ENCODE data around the gene D2HGDH.

The D2HGDH gene

GRCh38 chr2:241750076-241750840, 15.8 kb downstream of the D2HGDH start:
- TF ChIP-seq ELF4 (IDR thresholded peaks at IDR 0.05): no peak
- no peak for TF ChIP-seq HDGF (IDR thresholded peaks at IDR 0.05; ENCODE audit: borderline replicate concordance)
- no peak for TF ChIP-seq ZNF384 (IDR thresholded peaks at IDR 0.05)
- TF ChIP-seq CTBP1 (IDR thresholded peaks at IDR 0.05; ENCODE audit: borderline replicate concordance): no peak
- TF ChIP-seq ARNT (IDR thresholded peaks at IDR 0.05): no peak
- CTCF ChIA-PET: interaction anchor here (0.5 kb wide), 1 partner anchor 46 kb away, joined by 3 read pairs; no protein-coding TSS in a partner anchor
- DNase-seq (ENCODE audit: extremely low spot score): no peak
- POLR2A ChIA-PET: no interaction called here

- POLR2A ChIA-PET: no interaction called here
- CTCF ChIA-PET: no interaction called here
- TF ChIP-seq L3MBTL2 (conservative IDR thresholded peaks at IDR 0.05): no peak
- TF ChIP-seq FOXK2 (IDR thresholded peaks at IDR 0.05): no peak
- TF ChIP-seq SP1 (IDR thresholded peaks at IDR 0.05): no peak
- no peak for TF ChIP-seq FOXM1 (IDR thresholded peaks at IDR 0.05; ENCODE audit: borderline replicate concordance)
- no peak for TF ChIP-seq LEF1 (IDR thresholded peaks at IDR 0.05; ENCODE audit: borderline replicate concordance)
- TF ChIP-seq FOXA1 (IDR thresholded peaks at IDR 0.05): no peak
- TF ChIP-seq ZNF384 (IDR thresholded peaks at IDR 0.05): no peak
- DNase-seq (ENCODE audit: extremely low spot score): no peak
These were observed 16.7 kb downstream of the D2HGDH start for GRCh38 chr2:241751152-241751551.

GRCh38 chr2:241751776-241752175, 17.3 kb downstream of the D2HGDH start:
- TF ChIP-seq SUZ12 (IDR thresholded peaks at IDR 0.05): no peak
- TF ChIP-seq CTBP1 (IDR thresholded peaks at IDR 0.05; ENCODE audit: borderline replicate concordance): no peak
- TF ChIP-seq FOXM1 (IDR thresholded peaks at IDR 0.05; ENCODE audit: borderline replicate concordance): no peak
- TF ChIP-seq, protein P1, sequence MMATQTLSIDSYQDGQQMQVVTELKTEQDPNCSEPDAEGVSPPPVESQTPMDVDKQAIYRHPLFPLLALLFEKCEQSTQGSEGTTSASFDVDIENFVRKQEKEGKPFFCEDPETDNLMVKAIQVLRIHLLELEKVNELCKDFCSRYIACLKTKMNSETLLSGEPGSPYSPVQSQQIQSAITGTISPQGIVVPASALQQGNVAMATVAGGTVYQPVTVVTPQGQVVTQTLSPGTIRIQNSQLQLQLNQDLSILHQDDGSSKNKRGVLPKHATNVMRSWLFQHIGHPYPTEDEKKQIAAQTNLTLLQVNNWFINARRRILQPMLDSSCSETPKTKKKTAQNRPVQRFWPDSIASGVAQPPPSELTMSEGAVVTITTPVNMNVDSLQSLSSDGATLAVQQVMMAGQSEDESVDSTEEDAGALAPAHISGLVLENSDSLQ (IDR thresholded peaks at IDR 0.05): no peak
- no peak for TF ChIP-seq ARNT (IDR thresholded peaks at IDR 0.05)
- no peak for TF ChIP-seq L3MBTL2 (conservative IDR thresholded peaks at IDR 0.05)
- TF ChIP-seq TARDBP (IDR thresholded peaks at IDR 0.05): no peak
- TF ChIP-seq SP1 (IDR thresholded peaks at IDR 0.05): no peak
- no peak for TF ChIP-seq BHLHE40 (IDR thresholded peaks at IDR 0.05; ENCODE audit: borderline replicate concordance)
- TF ChIP-seq ELF4 (IDR thresholded peaks at IDR 0.05): no peak
- TF ChIP-seq NFRKB (IDR thresholded peaks at IDR 0.05): no peak
- TF ChIP-seq LEF1 (IDR thresholded peaks at IDR 0.05; ENCODE audit: borderline replicate concordance): no peak
- no peak for TF ChIP-seq FOXK2 (IDR thresholded peaks at IDR 0.05)
- TF ChIP-seq FOXA1 (IDR thresholded peaks at IDR 0.05): no peak
- no peak for TF ChIP-seq ZNF384 (IDR thresholded peaks at IDR 0.05)
- TF ChIP-seq HDGF (IDR thresholded peaks at IDR 0.05; ENCODE audit: borderline replicate concordance): no peak
- CTCF ChIA-PET: no interaction called here
- POLR2A ChIA-PET: no interaction called here
- DNase-seq (ENCODE audit: extremely low spot score): no peak

DNA sequence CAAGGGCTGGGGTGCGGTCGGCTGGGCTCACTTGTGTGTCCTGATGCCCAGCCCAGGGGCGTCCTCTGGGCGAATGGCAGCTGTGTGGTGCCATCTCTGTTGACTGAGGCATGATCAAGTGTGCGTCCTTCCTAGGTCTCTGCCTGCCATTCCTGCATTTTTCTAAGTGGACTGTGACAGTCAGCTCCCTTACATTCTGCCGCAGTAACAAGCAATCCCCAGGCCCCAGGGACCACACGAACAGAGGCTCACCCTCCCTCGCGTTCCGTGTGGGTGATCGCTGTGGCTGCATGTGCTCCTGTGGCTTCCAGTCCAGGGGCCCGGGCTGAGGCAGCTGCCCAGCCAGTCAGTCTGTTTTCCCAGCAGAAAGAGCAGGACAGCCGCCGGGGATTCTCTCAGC, 17.8 kb downstream of the D2HGDH start:
- ChIA-PET CTCF (no interaction called here), POLR2A (no interaction called here)
- TF ChIP-seq HDGF (IDR thresholded peaks at IDR 0.05; ENCODE audit: borderline replicate concordance): no peak
- TF ChIP-seq, protein P1 (IDR thresholded peaks at IDR 0.05): no peak
- TF ChIP-seq LEF1 (IDR thresholded peaks at IDR 0.05; ENCODE audit: borderline replicate concordance): no peak
- TF ChIP-seq FOXM1 (IDR thresholded peaks at IDR 0.05; ENCODE audit: borderline replicate concordance): no peak
- TF ChIP-seq BHLHE40 (IDR thresholded peaks at IDR 0.05; ENCODE audit: borderline replicate concordance): no peak
- no peak for TF ChIP-seq CTBP1 (IDR thresholded peaks at IDR 0.05; ENCODE audit: borderline replicate concordance)
- no peak for TF ChIP-seq L3MBTL2 (conservative IDR thresholded peaks at IDR 0.05)
- no peak for TF ChIP-seq SP1 (IDR thresholded peaks at IDR 0.05)
- TF ChIP-seq ELF4 (IDR thresholded peaks at IDR 0.05): no peak
- DNase-seq (ENCODE audit: extremely low spot score): no peak

DNA sequence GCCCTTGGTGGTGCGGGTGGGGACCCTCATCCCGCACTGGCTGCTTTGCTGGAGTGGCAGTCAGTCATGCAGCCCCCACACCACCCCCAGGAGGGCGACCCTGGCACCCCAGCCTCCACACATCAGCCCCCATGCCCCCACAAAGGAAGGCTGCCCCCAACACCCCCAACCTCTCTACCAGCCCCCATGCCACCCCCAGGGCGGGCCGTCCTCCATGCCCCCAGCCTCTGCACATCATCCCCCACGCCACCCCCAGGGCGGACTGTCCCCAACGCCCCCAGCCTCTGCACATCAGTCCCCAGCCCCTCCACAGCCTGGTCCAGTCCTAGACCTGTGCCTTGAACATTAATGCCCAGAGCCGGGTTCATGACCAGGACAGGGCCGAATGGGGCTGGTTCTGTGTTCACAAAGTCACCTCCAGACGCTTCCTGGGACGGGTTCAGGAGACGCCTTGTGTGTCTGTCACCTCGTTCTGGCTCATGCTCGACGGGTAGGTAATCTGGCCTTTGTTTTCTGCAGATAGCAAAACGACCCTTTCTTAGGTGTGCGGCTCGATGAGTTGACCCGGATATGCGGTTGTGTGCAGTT, 18.4 kb downstream of the D2HGDH start:
- CTCF ChIA-PET: no interaction called here
- POLR2A ChIA-PET: no interaction called here
- TF ChIP-seq BHLHE40 (IDR thresholded peaks at IDR 0.05; ENCODE audit: borderline replicate concordance): no peak
- no peak for TF ChIP-seq FOXM1 (IDR thresholded peaks at IDR 0.05; ENCODE audit: borderline replicate concordance)
- TF ChIP-seq NFRKB (IDR thresholded peaks at IDR 0.05): no peak
- no peak for TF ChIP-seq L3MBTL2 (conservative IDR thresholded peaks at IDR 0.05)
- no peak for TF ChIP-seq CTBP1 (IDR thresholded peaks at IDR 0.05; ENCODE audit: borderline replicate concordance)
- no peak for TF ChIP-seq LEF1 (IDR thresholded peaks at IDR 0.05; ENCODE audit: borderline replicate concordance)
- TF ChIP-seq ELF4 (IDR thresholded peaks at IDR 0.05): no peak
- no peak for TF ChIP-seq FOXA1 (IDR thresholded peaks at IDR 0.05)
- no peak for TF ChIP-seq FOXK2 (IDR thresholded peaks at IDR 0.05)
- DNase-seq (ENCODE audit: extremely low spot score): no peak

GRCh38 chr2:241753493-241753892, 19.1 kb downstream of the D2HGDH start:
- TF ChIP-seq L3MBTL2 (conservative IDR thresholded peaks at IDR 0.05): no peak
- no peak for DNase-seq (ENCODE audit: extremely low spot score)
- CTCF ChIA-PET: no interaction called here
- POLR2A ChIA-PET: no interaction called here

DNA sequence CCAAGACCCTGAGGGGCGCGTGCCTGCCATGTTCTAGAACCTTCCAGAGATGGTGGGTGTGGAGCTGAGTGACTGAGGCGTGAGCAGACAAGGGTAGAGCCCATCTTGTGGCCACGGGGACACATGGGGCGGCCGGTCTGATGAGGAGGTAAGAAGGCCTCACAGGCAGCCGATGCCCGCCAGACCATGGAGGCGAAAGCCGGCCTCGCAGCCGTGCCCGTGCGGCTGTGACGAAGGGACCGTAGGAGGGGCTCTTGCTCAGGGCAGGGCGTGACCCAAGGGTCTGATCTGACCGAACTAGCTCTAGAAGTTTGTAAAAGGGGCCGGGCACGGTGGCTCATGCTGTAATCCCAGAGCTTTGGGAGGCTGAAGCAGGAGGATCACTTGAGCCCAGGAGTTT, 19.6 kb downstream of the D2HGDH start:
- CTCF ChIA-PET: no interaction called here
- DNase-seq (ENCODE audit: extremely low spot score): no peak
- POLR2A ChIA-PET: no interaction called here
- no peak for TF ChIP-seq FOXA1 (IDR thresholded peaks at IDR 0.05)
- TF ChIP-seq TARDBP (IDR thresholded peaks at IDR 0.05): no peak
- no peak for TF ChIP-seq LEF1 (IDR thresholded peaks at IDR 0.05; ENCODE audit: borderline replicate concordance)
- TF ChIP-seq CTBP1 (IDR thresholded peaks at IDR 0.05; ENCODE audit: borderline replicate concordance): no peak
- TF ChIP-seq BHLHE40 (IDR thresholded peaks at IDR 0.05; ENCODE audit: borderline replicate concordance): no peak
- TF ChIP-seq HDGF (IDR thresholded peaks at IDR 0.05; ENCODE audit: borderline replicate concordance): no peak
- TF ChIP-seq FOXM1 (IDR thresholded peaks at IDR 0.05; ENCODE audit: borderline replicate concordance): no peak
- no peak for TF ChIP-seq SUZ12 (IDR thresholded peaks at IDR 0.05)
- TF ChIP-seq NFRKB (IDR thresholded peaks at IDR 0.05): no peak
- no peak for TF ChIP-seq SP1 (IDR thresholded peaks at IDR 0.05)
- no peak for TF ChIP-seq ZNF384 (IDR thresholded peaks at IDR 0.05)
- TF ChIP-seq ARNT (IDR thresholded peaks at IDR 0.05): no peak
- TF ChIP-seq, protein P1 (IDR thresholded peaks at IDR 0.05): no peak
- TF ChIP-seq FOXK2 (IDR thresholded peaks at IDR 0.05): no peak
- TF ChIP-seq ELF4 (IDR thresholded peaks at IDR 0.05): no peak
